Loucy (cell line): ENCODE data around the gene JAG2.

Experiments
- CTCF ChIP-seq: fragments of 200-600 bp; sonication (generic); conservative IDR thresholded peaks from 2 replicates; pipeline ENCODE4 v1.5.1; 2014; ENCODE audit warnings: mild to moderate bottlenecking, antibody characterized with exemption, low read length
- EZH2phosphoT487 ChIP-seq: fragments of 200-600 bp; IDR thresholded peaks from 2 replicates; pipeline ENCODE4 v1.6.1; 2018; ENCODE audit warnings: antibody characterized with exemption, mild to moderate bottlenecking, moderate library complexity, borderline replicate concordance

GRCh38 chr14:105162669-105162979, 6.0 kb downstream of the JAG2 start:
- TF ChIP-seq CTCF (no peak), EZH2phosphoT487 (no peak)
